ENCODE data around the gene LDB2.
A peak's percentile ranks its signal among the peaks of the same experiment; 100 is the strongest.

The LDB2 gene

GRCh38 chr4:16674082-16674481 lies 224.4 kb downstream of the LDB2 start:
- Histone ChIP-seq H3K9me3 (no peaks in the 10 kb centered on the region), H3K36me3 (no peaks in the 10 kb centered on the region), H3K4me1 (peaks cover 0 to 3% (median 0%) of the 10 kb centered on the region in 4 donors), H3K27me3 (no peaks in the 10 kb centered on the region), H3K4me3 (no peak overlapping the region), H3K27ac (no peak overlapping the region)
- no peak for TF ChIP-seq CTCF (IDR thresholded peaks at IDR 0.05)
- intact Hi-C loops (cut with DNase I; ENCODE audit: low total_unique reads) = no loop called here
- DNase-seq = no peak

DNA sequence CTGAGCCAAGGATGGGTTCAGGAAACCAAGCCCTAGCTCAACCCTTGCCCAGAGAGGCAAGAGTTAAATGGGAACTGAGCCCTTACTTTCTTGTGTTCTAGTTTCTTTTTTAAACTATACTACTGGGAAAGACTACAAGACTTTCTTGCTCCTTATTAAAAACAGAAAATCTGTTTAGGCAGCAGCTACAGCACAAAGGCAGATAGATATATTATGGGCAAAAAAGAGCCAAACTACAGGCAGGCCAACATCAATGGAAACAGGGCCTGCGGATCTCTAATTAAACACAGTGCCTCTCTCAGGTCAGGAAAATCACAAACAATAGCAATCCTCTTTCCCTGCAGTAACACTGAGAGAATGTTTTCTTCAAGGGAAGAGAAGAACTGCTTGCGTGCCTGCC lies 226.0 kb downstream of the LDB2 start:
- Histone ChIP-seq H3K27ac (no peak overlapping the region), H3K4me3 (no peak overlapping the region), H3K9me3 (no peaks in the 10 kb centered on the region), H3K4me1 (peaks cover 0 to 3% (median 2%) of the 10 kb centered on the region in 4 donors), H3K36me3 (no peaks in the 10 kb centered on the region), H3K27me3 (no peaks in the 10 kb centered on the region)
- no peak for DNase-seq
- intact Hi-C loops (cut with DNase I; ENCODE audit: low total_unique reads) = no loop called here
- no peak for TF ChIP-seq CTCF (IDR thresholded peaks at IDR 0.05)

- H3K4me1 ChIP-seq = peaks cover 0 to 3% (median 2%) of the 10 kb centered on the region in 4 donors
- TF ChIP-seq CTCF (IDR thresholded peaks at IDR 0.05) = no peak
- no peak overlapping the region for H3K27ac ChIP-seq
- no peak overlapping the region for H3K4me3 ChIP-seq
- H3K36me3 ChIP-seq = no peaks in the 10 kb centered on the region
- H3K9me3 ChIP-seq = no peaks in the 10 kb centered on the region
- H3K27me3 ChIP-seq = no peaks in the 10 kb centered on the region
- intact Hi-C loops (cut with DNase I; ENCODE audit: low total_unique reads) = no loop called here
- DNase-seq = no peak
These were observed 226.7 kb downstream of the LDB2 start for GRCh38 chr4:16671741-16672140.

DNA sequence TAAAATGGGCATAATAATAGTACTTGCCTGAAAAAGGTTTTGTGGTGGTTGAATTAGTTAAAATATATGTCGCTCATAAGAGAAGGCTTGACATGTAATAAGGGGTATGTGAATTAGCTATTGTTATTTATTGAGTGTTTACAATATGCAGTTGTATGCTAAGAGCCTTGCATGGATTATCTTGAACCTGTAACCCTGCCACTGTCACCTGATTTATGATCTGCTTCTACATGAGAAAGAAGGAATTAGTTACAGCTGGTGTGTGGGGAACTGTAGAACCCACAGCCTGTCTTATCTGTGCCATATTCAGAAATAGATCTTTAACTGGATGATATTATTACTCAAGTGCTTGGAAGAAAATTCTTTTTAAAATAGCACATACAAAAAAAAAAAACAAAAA lies 227.7 kb downstream of the LDB2 start:
- no peaks in the 10 kb centered on the region for H3K27me3 ChIP-seq
- no peak overlapping the region for H3K4me3 ChIP-seq
- TF ChIP-seq CTCF (IDR thresholded peaks at IDR 0.05) = no peak
- no peak overlapping the region for H3K27ac ChIP-seq
- H3K4me1 ChIP-seq = peaks cover 0 to 3% (median 2%) of the 10 kb centered on the region in 4 donors
- no peak for DNase-seq
- no peaks in the 10 kb centered on the region for H3K36me3 ChIP-seq
- intact Hi-C loops (cut with DNase I; ENCODE audit: low total_unique reads) = no loop called here
- no peaks in the 10 kb centered on the region for H3K9me3 ChIP-seq

DNA sequence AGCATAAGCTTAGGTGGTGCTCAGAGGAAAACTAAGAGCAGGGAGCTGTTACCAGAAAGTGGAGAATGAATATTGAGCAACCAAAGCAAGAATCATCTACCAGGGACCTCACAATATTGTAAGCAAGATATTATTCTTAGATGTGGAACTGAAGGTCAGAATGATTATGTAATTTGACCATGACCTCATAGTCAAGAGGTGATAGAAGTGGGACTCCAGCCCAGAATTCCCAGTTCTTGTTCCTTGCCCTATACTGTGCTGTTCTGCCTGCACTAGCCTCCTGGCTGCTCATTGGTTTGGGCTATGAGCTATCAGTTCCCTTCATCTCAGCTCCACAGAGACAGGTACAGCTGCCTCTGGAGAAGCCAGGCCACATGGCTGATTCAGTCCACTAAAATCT lies 229.4 kb downstream of the LDB2 start:
- Histone ChIP-seq H3K9me3 (no peaks in the 10 kb centered on the region), H3K27me3 (no peaks in the 10 kb centered on the region), H3K4me1 (peaks cover 0 to 3% (median 2%) of the 10 kb centered on the region in 4 donors), H3K27ac (no peak overlapping the region), H3K4me3 (no peak overlapping the region), H3K36me3 (no peaks in the 10 kb centered on the region)
- no peak for TF ChIP-seq CTCF (IDR thresholded peaks at IDR 0.05)
- peak in 1 of 2 donors; percentile 37 for DNase-seq
- intact Hi-C loops (cut with DNase I; ENCODE audit: low total_unique reads) = no loop called here

DNA sequence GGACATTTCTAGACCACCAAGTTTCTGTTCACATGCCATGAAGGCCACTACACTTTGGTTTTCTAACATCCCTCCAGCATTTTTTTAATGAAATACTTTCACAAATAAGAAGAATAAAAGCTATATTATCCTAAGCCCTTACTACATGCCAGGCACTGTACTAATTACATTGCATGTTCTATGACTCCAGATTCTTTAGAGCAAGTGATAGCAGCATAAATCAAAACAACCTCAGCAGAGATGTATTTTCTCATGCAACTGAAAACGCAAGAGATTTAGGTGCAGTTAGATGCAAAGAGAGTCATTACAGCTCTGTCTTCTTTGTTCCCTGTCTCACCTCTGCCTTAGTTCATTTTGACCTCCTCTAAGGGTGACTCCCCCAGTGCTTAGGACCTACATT lies 230.0 kb downstream of the LDB2 start:
- no peak for TF ChIP-seq CTCF (IDR thresholded peaks at IDR 0.05)
- no peak for DNase-seq
- no peak overlapping the region for H3K27ac ChIP-seq

More for the DNA sequence above, 230.0 kb downstream of the LDB2 start:
- intact Hi-C loops (cut with DNase I; ENCODE audit: low total_unique reads) = no loop called here
- H3K4me1 ChIP-seq = peaks cover 0 to 3% (median 2%) of the 10 kb centered on the region in 4 donors
- no peaks in the 10 kb centered on the region for H3K27me3 ChIP-seq
- no peaks in the 10 kb centered on the region for H3K9me3 ChIP-seq
- no peaks in the 10 kb centered on the region for H3K36me3 ChIP-seq
- H3K4me3 ChIP-seq = no peak overlapping the region
